Prostate gland (tissue), 2 donors: ENCODE results near the gene GPR4. TPM values are rescaled to one million over a fixed set of nuclear protein-coding genes. Genes with fewer than 3 reads are reported as not detected.

ENCODE experiments used
- DNase-seq: peaks from one replicate; pipeline ENCODE4 v3.0.0-alpha.2; 2019; ENCODE audit warnings: low spot score
- H3K27ac ChIP-seq, 2 donors: fragments of 200-600 bp; sonication (generic); 2 replicates each; pipeline ENCODE4 v1.5.1; 2017 to 2019
- H3K27me3 ChIP-seq: fragments of 200-600 bp; sonication (generic); replicated peaks from 2 replicates; pipeline ENCODE4 v1.5.1; 2019; ENCODE audit not compliant: insufficient read depth
- H3K36me3 ChIP-seq, 2 donors: fragments of 200-600 bp; sonication (generic); 1 replicate in 1 of 2; 2 replicates in 1 of 2; pipeline versions ENCODE4 v1.5.1 to v1.8.1; 2017 to 2019
- H3K4me1 ChIP-seq: fragments of 200-600 bp; sonication (generic); replicated peaks from 2 replicates; pipeline ENCODE4 v1.5.1; 2019
- H3K4me3 ChIP-seq, 2 donors: fragments of 200-600 bp; sonication (generic); 2 replicates each; pipeline ENCODE4 v1.5.1; 2017 to 2019
- H3K9me3 ChIP-seq: fragments of 200-600 bp; sonication (generic); 2 replicates; pipeline ENCODE4 v1.5.1; 2017
- POLR2A ChIP-seq: fragments of 450-650 bp; IDR thresholded peaks from one replicate; pipeline ENCODE4 v1.6.1; 2016; ENCODE audit warnings: antibody characterized with exemption, mild to moderate bottlenecking
- POLR2AphosphoS5 ChIP-seq: sonication (generic); formaldehyde crosslinking; IDR thresholded peaks from one replicate; pipeline ENCODE4 v1.6.1; 2017; ENCODE audit warnings: antibody characterized with exemption
- WGBS: methylation state at CpG from one replicate; pipeline ENCODE4 v1.1.5; 2018; 5-methylcytosine and 5-hydroxymethylcytosine counted together
- intact Hi-C: fragments of 100-400 bp; cut with DNase I; formaldehyde crosslinking; loops from one replicate; pipeline ENCODE4 v1.14.2; 2022
- total RNA-seq, 2 donors: library from RNA; depleted of rRNA; stranded (reverse); fragments of >200 nt; gene quantifications; one replicate each; pipeline ENCODE4 v1.1.0, GENCODE V29; 2016
- TF ChIP-seq, protein P1 (sequence below), 4 experiments: fragments of 200-600 bp in 2 of 4; fragments of 450-650 bp in 2 of 4; sonication (generic) in 2 of 4; IDR thresholded peaks; 1 replicate in 3 of 4; 2 replicates in 1 of 4; pipeline ENCODE4 v1.5.1; 2016 to 2019; ENCODE audit warnings: antibody characterized with exemption in 4 of 4, mild to moderate bottlenecking in 2 of 4, moderate library complexity in 2 of 4

Gene GPR4
- total RNA-seq, 2 donors from 2014 or later = 0.55 to 2.4 TPM

DNA sequence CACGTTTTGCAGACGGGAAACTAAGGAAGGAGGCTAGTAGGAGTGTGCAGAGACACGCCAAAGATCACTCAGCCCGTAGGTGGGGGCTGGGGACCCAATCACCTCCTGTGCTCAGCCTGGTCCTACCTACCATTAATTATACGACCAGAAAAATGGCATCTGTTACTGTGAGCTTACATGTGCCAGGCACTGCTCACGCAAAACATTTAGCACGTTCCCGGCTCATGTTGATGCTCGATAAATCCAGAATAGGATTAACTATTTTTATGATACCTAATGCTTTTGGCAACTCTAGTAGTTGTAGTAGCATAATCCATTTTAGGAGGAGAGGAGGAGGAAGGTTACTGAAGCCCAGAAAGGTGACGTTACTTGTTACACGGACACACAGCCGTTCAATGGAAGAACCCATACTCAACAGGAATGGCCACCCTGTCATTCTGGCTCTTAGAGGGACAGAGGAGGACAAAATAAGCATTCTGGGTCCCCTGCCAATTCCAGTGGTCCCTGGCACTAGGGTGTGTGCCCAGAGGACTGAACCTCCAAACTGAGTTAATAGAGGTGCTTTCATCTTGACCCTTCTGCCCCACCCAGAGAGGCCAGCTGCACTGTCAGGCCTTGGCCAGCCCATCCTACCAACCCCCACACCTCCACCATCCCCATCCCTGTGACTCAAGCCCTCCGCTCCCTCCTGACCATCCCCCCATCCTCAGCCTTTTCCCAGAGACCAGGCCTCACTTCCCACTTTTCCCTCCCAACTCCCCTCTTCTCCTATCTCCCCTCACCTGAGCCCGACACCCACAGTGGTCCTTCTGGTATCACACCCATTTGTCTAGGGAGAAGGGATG lies 42.1 kb upstream of the GPR4 start:
- H3K27me3 ChIP-seq = no peaks in the 10 kb centered on the region
- no peak for TF ChIP-seq POLR2A
- TF ChIP-seq, protein P1, sequence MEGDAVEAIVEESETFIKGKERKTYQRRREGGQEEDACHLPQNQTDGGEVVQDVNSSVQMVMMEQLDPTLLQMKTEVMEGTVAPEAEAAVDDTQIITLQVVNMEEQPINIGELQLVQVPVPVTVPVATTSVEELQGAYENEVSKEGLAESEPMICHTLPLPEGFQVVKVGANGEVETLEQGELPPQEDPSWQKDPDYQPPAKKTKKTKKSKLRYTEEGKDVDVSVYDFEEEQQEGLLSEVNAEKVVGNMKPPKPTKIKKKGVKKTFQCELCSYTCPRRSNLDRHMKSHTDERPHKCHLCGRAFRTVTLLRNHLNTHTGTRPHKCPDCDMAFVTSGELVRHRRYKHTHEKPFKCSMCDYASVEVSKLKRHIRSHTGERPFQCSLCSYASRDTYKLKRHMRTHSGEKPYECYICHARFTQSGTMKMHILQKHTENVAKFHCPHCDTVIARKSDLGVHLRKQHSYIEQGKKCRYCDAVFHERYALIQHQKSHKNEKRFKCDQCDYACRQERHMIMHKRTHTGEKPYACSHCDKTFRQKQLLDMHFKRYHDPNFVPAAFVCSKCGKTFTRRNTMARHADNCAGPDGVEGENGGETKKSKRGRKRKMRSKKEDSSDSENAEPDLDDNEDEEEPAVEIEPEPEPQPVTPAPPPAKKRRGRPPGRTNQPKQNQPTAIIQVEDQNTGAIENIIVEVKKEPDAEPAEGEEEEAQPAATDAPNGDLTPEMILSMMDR (IDR thresholded peaks at IDR 0.05) = no peak
- TF ChIP-seq POLR2AphosphoS5 = no peak
- no peak overlapping the region for H3K27ac ChIP-seq
- no peaks in the 10 kb centered on the region for H3K9me3 ChIP-seq
- 59% methylated on average over 14 of the region's 14 CpGs for WGBS
- no peak overlapping the region for H3K4me3 ChIP-seq
- no peaks in the 10 kb centered on the region for H3K36me3 ChIP-seq
- H3K4me1 ChIP-seq = peaks cover 6% of the 10 kb centered on the region
- intact Hi-C loops = loop anchor here (2.0 kb wide), 2 partner anchors 37 to 121 kb away; no protein-coding TSS in a partner anchor
- no peak for DNase-seq

DNA sequence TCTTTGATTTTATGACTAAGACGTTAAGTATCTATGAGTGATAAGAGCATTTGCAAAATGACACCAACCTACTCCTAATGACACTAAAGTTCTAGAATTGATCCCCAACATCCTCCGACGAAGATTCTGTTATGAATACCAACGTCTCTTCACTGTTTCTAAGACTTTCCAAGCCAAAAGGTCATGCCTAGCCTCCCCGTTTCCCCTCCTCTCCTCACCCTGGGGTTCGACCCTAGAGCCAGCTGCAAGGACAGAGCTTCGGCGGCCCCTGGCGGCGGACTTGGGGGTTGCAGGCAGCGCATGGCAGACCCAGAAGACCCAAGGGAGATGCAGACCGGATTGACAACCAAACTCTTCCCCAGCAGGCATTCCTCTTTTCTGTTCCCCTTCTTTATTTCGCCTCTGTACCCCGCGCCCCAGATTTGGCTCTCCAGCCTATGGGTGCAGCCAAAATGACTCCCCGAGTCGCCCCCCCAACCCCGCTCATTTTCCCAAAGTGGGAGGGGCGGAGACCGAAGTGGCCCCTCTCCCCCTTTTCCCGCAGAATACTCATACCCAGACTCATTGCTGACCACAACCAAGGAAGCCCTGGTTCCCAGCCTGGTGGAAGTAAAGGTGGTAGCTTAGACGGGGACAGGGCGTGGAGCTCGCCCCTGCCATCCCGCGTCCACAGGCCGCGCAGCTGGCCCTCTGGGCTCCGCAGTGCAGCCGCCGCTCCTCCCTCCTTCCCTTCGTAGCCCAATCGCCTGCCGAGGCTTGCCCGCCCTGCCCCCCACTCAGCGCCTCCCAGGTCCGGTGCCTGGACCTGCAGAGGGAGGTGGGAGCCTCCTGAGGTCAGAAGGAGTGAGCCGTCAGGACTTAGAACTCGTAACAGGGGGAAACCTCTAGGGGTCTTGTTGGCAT lies 41.3 kb upstream of the GPR4 start:
- WGBS = 11% methylated on average over 36 of the region's 39 CpGs
- H3K4me1 ChIP-seq = peaks cover 6% of the 10 kb centered on the region
- no peak overlapping the region for H3K27ac ChIP-seq
- no peaks in the 10 kb centered on the region for H3K27me3 ChIP-seq
- DNase-seq = peak; percentile 82
- no peaks in the 10 kb centered on the region for H3K9me3 ChIP-seq
- no peak overlapping the region for H3K4me3 ChIP-seq
- TF ChIP-seq POLR2AphosphoS5 (peak; percentile 67), POLR2A (no peak)
- TF ChIP-seq, protein P1 (IDR thresholded peaks at IDR 0.05) = peak; percentile 88 to 99 (median 98)
- H3K36me3 ChIP-seq = no peaks in the 10 kb centered on the region
- intact Hi-C loops = loop anchor here (2.0 kb wide), 2 partner anchors 36 to 120 kb away; no protein-coding TSS in a partner anchor

DNA sequence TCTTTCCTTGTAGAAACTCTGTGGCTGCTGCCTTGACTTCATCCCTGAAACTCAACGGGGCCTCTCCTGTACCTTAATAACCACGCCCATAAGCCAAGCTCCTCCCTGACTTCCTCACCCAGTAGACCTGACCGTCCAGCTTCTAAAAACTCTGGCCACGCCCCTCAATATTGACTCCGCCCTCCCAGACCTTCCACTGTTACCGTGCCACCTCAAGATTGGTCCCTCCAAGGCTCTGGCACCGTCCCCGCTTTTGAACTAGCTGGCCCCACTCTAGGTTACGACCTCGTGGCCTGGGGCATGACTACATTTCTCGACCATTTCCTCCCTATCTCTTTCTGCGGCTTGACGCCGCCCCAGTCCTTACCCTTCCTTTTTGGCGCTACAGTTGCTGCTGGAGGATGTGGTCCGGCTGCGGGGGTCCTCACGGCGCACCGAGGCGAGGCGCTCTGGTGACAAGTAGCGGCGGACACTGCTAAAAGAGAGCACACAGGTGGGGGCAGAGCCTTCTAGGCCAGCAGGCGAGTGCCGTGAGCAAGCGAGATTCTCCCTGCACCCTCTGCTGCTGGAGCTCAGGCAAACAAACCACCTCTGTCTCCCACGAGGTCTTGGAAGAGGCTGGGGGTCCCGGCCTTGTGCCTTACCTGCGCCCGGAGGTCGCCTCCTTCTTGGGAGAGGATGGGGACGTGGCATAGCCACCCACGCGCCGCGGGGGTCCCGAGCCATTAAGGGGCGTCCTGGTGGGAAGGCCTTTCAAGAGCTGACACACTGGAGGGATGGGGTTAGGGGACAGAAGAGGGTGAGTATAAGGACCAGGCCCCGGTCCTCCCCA lies 39.5 kb upstream of the GPR4 start:
- peak; percentile 57 for DNase-seq
- peak overlapping the region; percentile 10 to 21 for H3K4me3 ChIP-seq
- H3K27me3 ChIP-seq = no peaks in the 10 kb centered on the region
- peaks cover 6% of the 10 kb centered on the region for H3K4me1 ChIP-seq
- H3K27ac ChIP-seq = peak overlapping the region; percentile 45 to 51
- H3K9me3 ChIP-seq = no peaks in the 10 kb centered on the region
- no peaks in the 10 kb centered on the region for H3K36me3 ChIP-seq
- intact Hi-C loops = loop anchor here (2.0 kb wide), 2 partner anchors 35 to 119 kb away; no protein-coding TSS in a partner anchor
- TF ChIP-seq POLR2A (no peak), POLR2AphosphoS5 (no peak)
- TF ChIP-seq, protein P1 (IDR thresholded peaks at IDR 0.05) = no peak
- WGBS = 19% methylated on average over 40 of the region's 40 CpGs

DNA sequence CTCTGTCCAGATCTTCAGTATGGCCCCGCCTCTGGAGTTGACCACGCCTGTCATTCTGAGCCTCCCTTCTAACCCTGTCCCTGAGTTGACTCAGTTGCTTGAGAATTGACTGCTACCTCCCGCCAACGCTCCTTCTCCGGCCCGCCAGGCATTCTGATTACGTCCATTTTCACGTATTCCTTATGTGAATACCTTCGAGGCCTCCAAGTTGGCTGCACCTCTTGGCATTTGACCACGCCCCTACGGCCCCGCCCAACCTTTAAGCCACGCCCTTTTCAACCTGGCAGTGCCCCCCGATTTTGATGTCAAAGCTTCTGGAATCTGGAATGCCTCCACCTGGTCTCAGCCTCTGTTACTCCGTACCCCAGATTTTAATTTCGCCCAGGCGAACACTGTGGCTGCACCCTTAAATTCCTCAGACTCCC lies 38.8 kb upstream of the GPR4 start:
- H3K4me3 ChIP-seq = no peak overlapping the region
- H3K36me3 ChIP-seq = no peaks in the 10 kb centered on the region
- H3K27ac ChIP-seq = no peak overlapping the region
- DNase-seq = no peak
- no peaks in the 10 kb centered on the region for H3K27me3 ChIP-seq
- no peaks in the 10 kb centered on the region for H3K9me3 ChIP-seq
- H3K4me1 ChIP-seq = peaks cover 6% of the 10 kb centered on the region
- 57% methylated on average over 17 of the region's 17 CpGs for WGBS
- intact Hi-C loops = no loop called here
- TF ChIP-seq POLR2AphosphoS5 (no peak), POLR2A (no peak)
- TF ChIP-seq, protein P1 (IDR thresholded peaks at IDR 0.05) = no peak
